Measurements from ENCODE around the gene KRT1.
"Not testable (repeated sequence)": the region's sequence is repeated elsewhere in the genome, so short reads cannot be mapped to it uniquely, and the experiment has no call there.

Gene KRT1

DNA sequence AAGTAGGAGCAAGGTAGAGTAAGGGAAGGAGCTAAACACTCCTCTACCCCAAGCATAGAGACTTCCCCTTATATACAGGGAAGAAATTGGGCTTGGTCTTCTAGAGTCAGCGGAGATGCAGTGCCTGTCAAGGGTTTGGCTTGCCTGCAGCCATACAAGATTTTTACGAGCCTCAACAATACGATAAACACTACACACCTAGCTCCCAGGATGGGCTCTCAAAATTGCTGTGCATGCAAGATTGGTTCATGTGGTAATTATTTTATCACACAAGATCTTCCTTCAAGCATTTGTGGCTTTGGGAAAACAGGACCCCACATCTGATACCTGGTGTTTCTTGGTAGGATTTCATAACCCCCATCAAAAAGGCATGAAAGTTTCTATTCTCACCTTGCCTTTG lies at the start of gene KRT1:
KRT1 (minus strand) TSS at position 45 of the 400 bp plus-strand sequence. CDS start 59 bp downstream, outside the sequence.
- no peak for DNase-seq

DNA sequence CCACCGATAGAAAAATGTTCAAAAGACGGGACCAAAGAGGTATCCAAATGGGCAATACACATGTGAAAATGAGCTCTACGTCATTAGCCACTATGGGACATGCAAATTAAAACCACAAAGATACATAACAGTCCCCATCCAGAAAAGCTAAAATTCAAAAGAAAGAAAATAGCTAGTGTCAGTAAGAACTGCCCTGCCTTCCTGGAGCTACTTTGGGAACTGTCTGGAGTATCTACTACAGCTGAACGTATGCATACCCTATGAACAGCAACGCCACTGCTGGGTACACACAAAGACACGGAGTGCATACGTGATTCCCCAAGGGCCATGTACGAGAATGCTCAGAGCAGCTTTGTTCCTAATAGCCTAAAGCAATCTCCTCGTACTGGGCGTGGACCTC lies 48.9 kb upstream of the KRT1 start:
- DNase-seq = no peak

DNA sequence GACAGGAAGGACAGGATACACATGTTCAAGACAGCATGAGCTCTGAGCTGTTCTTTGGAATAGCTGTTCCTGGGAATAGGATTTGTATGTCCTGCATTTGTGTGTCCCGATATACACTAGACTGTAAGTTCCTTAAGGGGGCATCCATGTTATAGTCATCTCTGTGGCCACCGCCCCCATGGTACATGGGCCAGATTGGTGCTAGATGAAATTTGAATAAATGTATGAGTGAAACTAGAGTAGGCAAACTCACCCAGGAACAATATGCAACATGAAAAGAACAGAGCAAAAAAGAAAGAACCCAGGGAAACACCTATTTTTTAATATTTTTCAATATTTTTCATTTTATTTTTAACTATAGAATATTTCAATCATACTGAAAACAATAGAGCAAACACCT lies 48.2 kb upstream of the KRT1 start:
- DNase-seq = no peak

GRCh38 chr12:52727037-52727436 lies 46.8 kb upstream of the KRT1 start:
- DNase-seq = no peak

GRCh38 chr12:52726451-52726850 lies 46.2 kb upstream of the KRT1 start:
- no peak for DNase-seq

DNA sequence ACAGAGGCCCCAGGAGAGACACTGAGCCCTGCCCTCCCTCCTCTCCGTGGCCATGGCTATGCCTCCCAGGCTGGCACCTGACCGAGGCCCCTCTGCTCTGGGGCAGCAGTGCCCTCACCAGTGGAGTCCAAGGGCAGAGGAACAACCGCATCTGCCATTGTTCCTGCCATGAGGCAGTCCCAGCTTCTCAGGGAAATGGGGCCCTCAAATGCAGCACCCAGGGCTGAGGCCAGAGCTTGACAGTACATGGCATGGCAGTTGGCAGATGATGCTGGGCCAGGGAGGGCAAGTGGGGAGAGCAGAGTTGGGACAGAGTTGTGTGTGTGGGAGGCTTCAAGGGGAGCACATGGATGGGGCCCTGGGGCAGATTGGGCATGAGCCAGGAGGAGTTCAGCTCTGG lies 44.2 kb upstream of the KRT1 start:
- no peak for DNase-seq

DNA sequence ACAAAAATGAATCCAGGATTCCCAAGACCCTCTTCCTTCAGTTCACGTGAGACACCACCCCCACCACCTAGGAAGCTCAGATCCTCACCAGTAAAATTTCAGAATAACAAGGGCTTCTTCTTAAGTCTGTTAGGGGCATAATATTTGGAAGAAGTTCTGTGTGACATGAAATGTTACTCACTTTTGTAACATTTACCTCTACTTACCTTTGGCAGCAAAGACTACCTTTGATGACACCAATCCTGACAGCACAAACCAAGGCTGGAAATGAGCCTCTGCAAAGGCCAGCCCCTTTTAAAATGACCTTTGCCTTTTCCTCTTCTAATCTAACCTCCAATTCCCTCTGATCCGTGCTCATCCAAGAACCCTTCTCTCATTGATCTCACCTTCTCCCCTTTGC lies 42.5 kb upstream of the KRT1 start:
- DNase-seq = no peak

DNA sequence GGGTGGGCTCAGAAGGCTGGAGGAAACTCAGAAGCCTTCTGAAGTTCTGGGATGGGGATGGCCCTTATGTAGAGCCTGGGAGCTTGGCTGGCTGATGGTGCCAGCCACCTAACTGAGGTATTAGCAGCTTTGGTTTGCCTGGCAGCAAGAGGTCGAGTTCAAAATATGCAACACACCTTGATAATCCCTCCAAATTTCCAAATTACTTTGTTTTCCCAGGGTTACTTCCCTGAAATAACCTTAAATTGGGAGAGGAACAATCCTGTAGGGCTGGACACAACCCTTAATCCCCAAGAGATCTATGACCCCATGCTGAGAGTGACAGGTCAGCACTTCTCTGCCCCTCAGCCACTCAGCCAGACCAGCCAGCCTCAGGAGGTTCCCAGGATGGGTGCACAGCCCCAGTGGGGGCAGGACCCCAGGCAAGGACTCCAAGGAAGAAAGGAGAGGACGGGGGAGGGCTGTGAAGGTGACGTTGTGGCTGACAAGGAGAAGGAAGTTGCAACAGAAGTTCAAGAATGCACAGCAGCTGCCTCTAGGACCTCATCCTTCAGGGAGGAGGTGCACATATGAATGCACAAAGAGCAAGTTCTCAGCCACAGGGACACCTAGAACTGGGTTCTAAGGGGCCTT lies 41.7 kb upstream of the KRT1 start:
- DNase-seq = no peak

- DNase-seq = no peak
Measured at GRCh38 chr12:52720365-52720886, 40.2 kb upstream of the KRT1 start.

GRCh38 chr12:52716061-52716460 lies 35.9 kb upstream of the KRT1 start:
- no peak for DNase-seq

- DNase-seq = peak; percentile 50
Measured at GRCh38 chr12:52715416-52715815, 35.2 kb upstream of the KRT1 start.

DNA sequence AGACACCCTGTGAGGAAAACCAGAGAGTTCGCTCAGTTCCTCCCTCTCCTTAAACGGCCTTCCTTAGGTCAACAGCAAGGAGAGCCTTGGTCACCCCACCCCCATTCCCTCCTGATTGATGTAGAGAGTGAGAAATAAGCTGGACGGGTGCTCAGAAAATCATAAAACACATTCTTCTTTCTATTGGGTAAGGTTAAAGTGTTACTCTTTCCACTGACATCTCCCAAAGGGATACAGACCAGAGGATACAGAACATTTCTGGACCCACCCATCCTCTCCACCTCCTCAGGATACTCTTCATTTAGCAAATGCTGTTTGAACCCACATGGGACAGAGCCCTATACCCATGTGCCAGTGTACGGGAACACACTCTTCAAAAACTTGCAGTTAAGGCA lies 34.7 kb upstream of the KRT1 start:
- DNase-seq = no peak

- DNase-seq = no peak
Measured at GRCh38 chr12:52713960-52714886, 34.0 kb upstream of the KRT1 start.

GRCh38 chr12:52712122-52712521 lies 31.9 kb upstream of the KRT1 start:
- not testable (repeated sequence) for DNase-seq

- no peak for DNase-seq
Measured at GRCh38 chr12:52710730-52711129, 30.5 kb upstream of the KRT1 start.

DNA sequence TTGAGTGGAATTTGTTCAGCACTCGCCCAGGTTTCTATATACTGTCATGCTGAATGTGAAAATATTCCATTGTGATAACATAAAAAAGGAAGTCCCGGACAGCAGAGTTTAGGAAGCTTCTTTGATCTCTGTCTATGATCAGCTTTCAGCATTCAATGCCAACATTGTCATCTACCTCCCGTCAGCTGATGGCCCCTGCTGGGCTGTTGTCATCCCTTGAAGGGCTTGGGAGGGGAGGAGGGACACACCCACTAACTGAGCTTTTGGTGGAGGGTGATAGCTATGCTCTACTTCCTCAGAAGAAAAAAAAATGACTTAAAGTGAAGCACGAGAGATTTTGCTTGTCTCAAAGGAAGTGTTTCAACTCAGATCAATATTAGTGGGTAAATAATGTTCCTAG lies 27.8 kb upstream of the KRT1 start:
- no peak for DNase-seq

DNA sequence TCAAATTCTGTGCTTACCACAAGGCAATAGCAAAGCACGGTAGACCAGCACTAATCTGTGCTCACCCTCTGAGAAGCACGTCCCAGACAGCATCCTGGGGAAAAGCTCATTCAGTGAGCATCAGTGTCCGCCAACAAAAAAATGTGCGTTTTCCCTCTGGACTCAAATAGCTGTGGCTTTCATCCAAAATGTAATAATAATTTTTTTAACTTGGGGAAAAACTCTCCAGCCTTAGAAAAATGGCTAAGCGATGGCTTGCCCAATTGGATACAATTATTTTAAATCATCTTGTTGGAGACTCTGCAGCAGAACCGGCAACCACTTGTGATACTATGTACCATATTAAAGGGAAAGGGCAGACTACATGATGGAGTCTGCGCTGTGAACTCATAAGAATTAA lies 24.3 kb upstream of the KRT1 start:
- no peak for DNase-seq

GRCh38 chr12:52703878-52704277 lies 23.7 kb upstream of the KRT1 start:
- no peak for DNase-seq

- DNase-seq = no peak
Measured at GRCh38 chr12:52703424-52703823, 23.2 kb upstream of the KRT1 start, which contains the start of gene KRT77. Gene KRT77, minus strand, starts transcription at chr12:52703524. Its CDS starts 90 bp downstream, at chr12:52703434.

DNA sequence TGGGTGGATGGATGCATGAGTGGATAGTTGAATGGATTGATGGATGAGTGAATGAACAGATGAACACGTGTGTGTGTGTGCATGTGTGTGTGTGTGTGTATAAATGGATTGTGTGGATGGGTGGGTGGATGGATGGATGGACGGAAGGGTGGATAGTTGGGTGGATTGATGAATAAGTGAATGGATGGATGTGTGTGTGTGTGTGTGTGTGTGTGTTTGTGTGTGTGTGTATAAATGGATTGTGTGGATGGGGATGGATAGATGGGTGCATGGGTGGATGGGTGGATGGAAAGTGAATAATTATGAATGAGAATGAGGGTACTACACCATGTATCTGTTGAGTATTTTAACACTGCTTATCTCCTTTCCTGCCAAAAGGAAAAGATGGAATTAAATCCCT lies 22.1 kb upstream of the KRT1 start:
- no peak for DNase-seq

GRCh38 chr12:52701281-52701680 lies 21.1 kb upstream of the KRT1 start:
- no peak for DNase-seq

- DNase-seq = no peak
Measured at GRCh38 chr12:52699960-52700359, 19.8 kb upstream of the KRT1 start.

GRCh38 chr12:52699373-52699772 lies 19.2 kb upstream of the KRT1 start:
- DNase-seq = no peak

Data from DMS53 (cell line).